Tibial nerve (tissue), 3 donors: ENCODE measurements around the gene SLC17A9.

ENCODE experiments used
- CTCF ChIP-seq, 5 experiments: fragments of 200-600 bp in 3 of 5; fragments of 450-650 bp in 2 of 5; sonication (generic) in 3 of 5; IDR thresholded peaks; one replicate each; pipeline ENCODE4 v1.5.1; 2016 to 2019; ENCODE audit warnings: antibody characterized with exemption in 5 of 5, mild to moderate bottlenecking in 3 of 5, moderate library complexity in 2 of 5
- POLR2A ChIP-seq, 2 donors: fragments of 450-650 bp; IDR thresholded peaks; one replicate each; pipeline ENCODE4 v1.6.1; 2017; ENCODE audit warnings: antibody characterized with exemption in 2 of 2, mild to moderate bottlenecking in 2 of 2, moderate library complexity in 2 of 2

GRCh38 chr20:63005365-63005861 is 52.9 kb downstream of the SLC17A9 start:
- no peak for TF ChIP-seq POLR2A (IDR thresholded peaks at IDR 0.05)
- TF ChIP-seq CTCF (IDR thresholded peaks at IDR 0.05), result no peak
